C4-2B (cell line): Measurements from ENCODE around the gene CEACAM19.
"Not testable (repeated sequence)": the region's sequence is repeated elsewhere in the genome, so short reads cannot be mapped to it uniquely, and the experiment has no call there.

Source experiments
- H3K27ac ChIP-seq: fragments of 450-650 bp; 2 replicates; pipeline ENCODE4 v1.5.1; 2017
- ZFX ChIP-seq: fragments of 450-650 bp; IDR thresholded peaks from 2 replicates; pipeline ENCODE4 v1.6.1; 2017
- TF ChIP-seq, protein P1 (sequence below): fragments of 450-650 bp; conservative IDR thresholded peaks from 2 replicates; pipeline ENCODE4 v1.5.1; 2017; ENCODE audit warnings: mild to moderate bottlenecking

Gene CEACAM19

GRCh38 chr19:44706506-44707236 lies 35.4 kb downstream of the CEACAM19 start:
- H3K27ac ChIP-seq: no peak overlapping the region
- TF ChIP-seq, protein P1, sequence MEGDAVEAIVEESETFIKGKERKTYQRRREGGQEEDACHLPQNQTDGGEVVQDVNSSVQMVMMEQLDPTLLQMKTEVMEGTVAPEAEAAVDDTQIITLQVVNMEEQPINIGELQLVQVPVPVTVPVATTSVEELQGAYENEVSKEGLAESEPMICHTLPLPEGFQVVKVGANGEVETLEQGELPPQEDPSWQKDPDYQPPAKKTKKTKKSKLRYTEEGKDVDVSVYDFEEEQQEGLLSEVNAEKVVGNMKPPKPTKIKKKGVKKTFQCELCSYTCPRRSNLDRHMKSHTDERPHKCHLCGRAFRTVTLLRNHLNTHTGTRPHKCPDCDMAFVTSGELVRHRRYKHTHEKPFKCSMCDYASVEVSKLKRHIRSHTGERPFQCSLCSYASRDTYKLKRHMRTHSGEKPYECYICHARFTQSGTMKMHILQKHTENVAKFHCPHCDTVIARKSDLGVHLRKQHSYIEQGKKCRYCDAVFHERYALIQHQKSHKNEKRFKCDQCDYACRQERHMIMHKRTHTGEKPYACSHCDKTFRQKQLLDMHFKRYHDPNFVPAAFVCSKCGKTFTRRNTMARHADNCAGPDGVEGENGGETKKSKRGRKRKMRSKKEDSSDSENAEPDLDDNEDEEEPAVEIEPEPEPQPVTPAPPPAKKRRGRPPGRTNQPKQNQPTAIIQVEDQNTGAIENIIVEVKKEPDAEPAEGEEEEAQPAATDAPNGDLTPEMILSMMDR: no peak
- no peak for TF ChIP-seq ZFX

- TF ChIP-seq ZFX: no peak
- TF ChIP-seq, protein P1: no peak
These were observed 36.5 kb downstream of the CEACAM19 start for GRCh38 chr19:44707794-44708193.

GRCh38 chr19:44708940-44709339 lies 37.7 kb downstream of the CEACAM19 start:
- no peak overlapping the region for H3K27ac ChIP-seq
- no peak for TF ChIP-seq ZFX
- TF ChIP-seq, protein P1: no peak

More at GRCh38 chr19:44707794-44708193, 36.5 kb downstream of the CEACAM19 start:
- H3K27ac ChIP-seq: no peak overlapping the region

DNA sequence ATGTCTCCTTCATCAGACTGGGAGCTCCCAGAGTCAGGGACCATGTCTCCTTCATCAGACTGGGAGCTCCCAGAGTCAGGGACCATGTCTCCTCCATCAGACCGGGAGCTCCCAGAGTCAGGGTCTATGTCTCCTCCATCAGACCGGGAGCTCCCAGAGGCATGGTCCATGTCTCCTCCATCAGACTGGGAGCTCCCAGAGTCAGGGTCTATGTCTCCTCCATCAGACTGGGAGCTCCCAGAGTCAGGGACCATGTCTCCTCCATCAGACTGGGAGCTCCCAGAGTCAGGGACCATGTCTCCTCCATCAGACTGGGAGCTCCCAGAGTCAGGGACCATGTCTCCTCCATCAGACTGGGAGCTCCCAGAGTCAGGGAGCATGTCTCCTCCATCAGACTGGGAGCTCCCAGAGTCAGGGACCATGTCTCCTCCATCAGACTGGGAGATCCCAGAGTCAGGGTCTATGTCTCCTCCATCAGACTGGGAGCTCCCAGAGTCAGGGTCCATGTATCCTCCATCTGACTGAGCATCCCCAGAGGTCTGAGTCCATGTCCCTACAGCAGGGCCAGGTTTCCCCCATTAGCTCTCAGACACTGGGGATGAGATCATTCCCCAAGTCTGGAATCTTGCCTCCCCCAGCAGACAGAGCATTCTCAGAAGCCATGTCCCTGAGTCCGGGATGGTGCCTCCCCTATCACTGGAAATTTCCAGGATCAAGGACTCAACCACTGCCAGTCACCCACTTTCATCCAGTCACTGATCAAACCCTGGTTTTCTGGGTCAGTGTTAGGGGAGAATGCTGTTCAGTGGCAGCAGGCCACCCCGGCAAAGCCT lies 38.4 kb downstream of the CEACAM19 start:
- H3K27ac ChIP-seq: not testable (repeated sequence)

GRCh38 chr19:44710483-44710882 lies 39.2 kb downstream of the CEACAM19 start:
- TF ChIP-seq, protein P1: no peak
- no peak for TF ChIP-seq ZFX
- no peak overlapping the region for H3K27ac ChIP-seq

DNA sequence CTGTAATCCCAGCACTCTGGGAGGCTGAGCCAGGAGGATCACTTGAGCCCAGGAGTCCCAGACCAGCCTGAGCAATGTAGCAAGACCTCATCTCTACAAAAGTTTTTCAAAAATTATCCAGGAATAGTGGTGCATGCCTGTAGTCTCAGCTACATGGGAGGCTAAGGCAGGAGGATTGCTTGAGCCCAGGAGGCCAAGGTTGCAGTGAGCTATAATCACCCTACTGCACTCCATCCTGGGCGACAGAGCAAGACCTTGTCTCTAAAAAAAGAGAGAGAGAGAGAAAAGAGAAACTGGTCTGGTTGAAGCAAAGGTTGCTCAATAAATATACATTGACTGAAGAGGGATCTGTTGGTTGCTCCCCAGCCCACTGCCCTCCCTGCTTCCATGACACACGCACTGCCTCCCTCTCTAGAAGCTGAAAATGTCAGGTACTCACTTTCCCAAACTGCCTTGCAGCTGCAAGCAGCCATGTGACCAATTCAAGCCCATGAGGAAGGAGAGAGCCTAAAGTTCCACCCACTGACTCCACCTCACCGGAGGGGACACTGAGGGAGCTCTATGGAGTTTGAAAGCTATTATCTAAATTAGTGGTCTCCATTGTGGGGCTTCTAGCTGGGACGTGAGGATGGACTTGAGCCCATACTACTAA lies 41.7 kb downstream of the CEACAM19 start:
- H3K27ac ChIP-seq: no peak overlapping the region
- TF ChIP-seq, protein P1: no peak
- no peak for TF ChIP-seq ZFX

DNA sequence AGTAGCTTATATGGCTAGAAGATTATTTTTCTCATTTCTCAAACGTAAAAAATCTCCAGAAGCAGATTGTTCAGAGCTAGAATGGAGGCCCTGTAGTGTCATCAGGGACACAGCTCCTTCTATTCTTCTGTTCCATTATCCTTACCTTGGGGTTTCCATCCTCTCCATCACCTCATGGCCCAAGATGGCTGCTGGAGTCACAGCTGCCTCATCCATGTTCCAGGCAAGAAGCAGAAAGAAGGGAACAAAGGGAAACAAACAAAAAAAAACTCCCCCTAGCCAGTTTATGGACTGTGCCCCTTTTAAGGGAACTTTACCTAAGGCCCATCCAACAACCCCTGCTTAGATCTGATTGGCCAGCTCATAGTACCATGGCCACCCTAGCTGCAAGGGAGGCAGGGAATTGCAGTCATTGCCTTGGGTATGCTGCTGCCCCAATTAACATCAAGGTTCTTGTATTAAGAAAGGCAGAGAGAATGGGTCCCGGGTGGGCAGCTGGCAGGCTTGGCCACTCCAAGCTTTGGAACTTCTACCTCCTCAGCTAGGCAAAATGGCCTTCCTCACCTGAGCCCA lies 43.4 kb downstream of the CEACAM19 start:
- no peak overlapping the region for H3K27ac ChIP-seq
- TF ChIP-seq ZFX: no peak
- TF ChIP-seq, protein P1: no peak
